Renal cortex interstitium (tissue), 11 donors: ENCODE results near the gene CFAP119. TPM values are rescaled to one million over a fixed set of nuclear protein-coding genes. Genes with fewer than 3 reads are reported as not detected.

Source experiments
- DNase-seq, 11 donors: peaks; one replicate each; pipeline ENCODE4 v3.0.0-alpha.2; 2013; ENCODE audit warnings: low read depth in 9 of 11, low spot score in 4 of 11; ENCODE audit errors: extremely low read depth in 1 of 11
- polyA plus RNA-seq, 3 donors: library from polyadenylated mRNA; unstranded; fragments of 120-200 nt; gene quantifications; one replicate each; pipeline ENCODE4 v1.2.1, GENCODE V29; 2013; ENCODE audit not compliant: insufficient read length in 3 of 3

The CFAP119 gene
- polyA plus RNA-seq, 3 donors, result 8.4 to 13.1 (median 12.8) TPM

- DNase-seq, result peak; percentile 94 to 99 (median 98)
Observed at GRCh38 chr16:30747799-30748633, 13.8 kb downstream of the CFAP119 start, which contains the start of gene PHKG2. TSS of gene PHKG2 (plus strand) at chr16:30748425. CDS start at chr16:30748821, 396 bp downstream.

GRCh38 chr16:30747331-30747730 is 14.5 kb downstream of the CFAP119 start:
- DNase-seq, result no peak

GRCh38 chr16:30746638-30747175 is 15.2 kb downstream of the CFAP119 start:
- DNase-seq, result no peak

- no peak for DNase-seq
Observed at GRCh38 chr16:30745082-30745481, 16.8 kb downstream of the CFAP119 start.

GRCh38 chr16:30744183-30744582 is 17.7 kb downstream of the CFAP119 start:
- DNase-seq, result no peak

- no peak for DNase-seq
Observed at GRCh38 chr16:30743716-30744115, 18.1 kb downstream of the CFAP119 start.

- no peak for DNase-seq
Observed at GRCh38 chr16:30741461-30741914, 20.4 kb downstream of the CFAP119 start.

- DNase-seq, result peak in 5 of 11 donors; percentile 19 to 53 (median 39)
Observed at GRCh38 chr16:30740364-30741251, 21.3 kb downstream of the CFAP119 start.

- no peak for DNase-seq
Observed at GRCh38 chr16:30738984-30739951, 22.6 kb downstream of the CFAP119 start.

- DNase-seq, result no peak
Observed at GRCh38 chr16:30737794-30738648, 23.8 kb downstream of the CFAP119 start.

GRCh38 chr16:30736995-30737793 is 24.7 kb downstream of the CFAP119 start:
- DNase-seq, result no peak

GRCh38 chr16:30731411-30731810 is 30.5 kb downstream of the CFAP119 start:
- DNase-seq, result no peak

GRCh38 chr16:30728899-30729672 is 32.8 kb downstream of the CFAP119 start:
- no peak for DNase-seq

- DNase-seq, result no peak
Observed at GRCh38 chr16:30728321-30728720, 33.5 kb downstream of the CFAP119 start.

GRCh38 chr16:30725418-30725792 is 36.5 kb downstream of the CFAP119 start:
- DNase-seq, result no peak
